GM12878 (cell line): ENCODE measurements around the gene KCNK4. TPM values are rescaled to one million over a fixed set of nuclear protein-coding genes. Genes with fewer than 3 reads are reported as not detected.

ENCODE experiments used
- ASH2L ChIP-seq: fragments of 300-600, 200-600 bp; sonication (generic); IDR thresholded peaks from 2 replicates; pipeline ENCODE4 v1.6.1; 2017; ENCODE audit warnings: low read depth, mild to moderate bottlenecking, borderline replicate concordance
- CHD1 ChIP-seq: IDR thresholded peaks from 2 replicates; pipeline ENCODE4 v1.6.1; 2012; ENCODE audit warnings: low read depth, low read length, improper control_type of control experiment
- HDAC6 ChIP-seq: fragments of 200-600 bp; sonication (generic); IDR thresholded peaks from one replicate; pipeline ENCODE4 v1.8.0; 2017; ENCODE audit warnings: antibody characterized with exemption; ENCODE audit not compliant: unreplicated experiment
- IKZF2 ChIP-seq, 2 experiments: fragments of 450-650 bp; IDR thresholded peaks; 2 replicates each; pipeline ENCODE4 v1.6.1; 2017; ENCODE audit warnings: mild to moderate bottlenecking in 2 of 2, moderate library complexity in 2 of 2
- IRF4 ChIP-seq: IDR thresholded peaks from 2 replicates; pipeline ENCODE4 v1.6.1; 2011; ENCODE audit warnings: low read depth, low read length
- KDM1A ChIP-seq: fragments of 200-600 bp; sonication (generic); IDR thresholded peaks from 2 replicates; pipeline ENCODE4 v1.6.1; 2016; ENCODE audit warnings: borderline replicate concordance
- RUNX3 ChIP-seq: IDR thresholded peaks from 2 replicates; pipeline ENCODE4 v1.6.1; 2012; ENCODE audit warnings: low read length, inconsistent platforms
- SMAD5 ChIP-seq: IDR thresholded peaks from 2 replicates; pipeline ENCODE4 v1.6.1; 2016; ENCODE audit warnings: antibody characterized with exemption, low read depth
- SMC3 ChIP-seq: IDR thresholded peaks from 2 replicates; pipeline ENCODE4 v1.6.1; 2011; ENCODE audit warnings: low read length, improper control_type of control experiment, borderline replicate concordance
- SREBF2 ChIP-seq: IDR thresholded peaks from 2 replicates; pipeline ENCODE4 v1.6.1; 2012; ENCODE audit warnings: mild to moderate bottlenecking, low read length
- TBL1XR1 ChIP-seq: IDR thresholded peaks from 2 replicates; pipeline ENCODE4 v1.6.1; 2012; ENCODE audit warnings: low read depth, low read length, improper control_type of control experiment
- ZBED1 ChIP-seq: IDR thresholded peaks from 2 replicates; pipeline ENCODE4 v1.6.1; 2016; ENCODE audit warnings: borderline replicate concordance
- ZNF24 ChIP-seq: fragments of 450-650 bp; IDR thresholded peaks from 2 replicates; pipeline ENCODE4 v1.6.1; 2017; ENCODE audit warnings: antibody characterized with exemption, mild to moderate bottlenecking
- polyA plus RNA-seq, 11 experiments: library from polyadenylated mRNA; depleted of rRNA in 4 of 11; unstranded in 6 of 11; stranded (reverse) in 5 of 11; fragments of >200 nt; fragmentation: Nextera tagmentation in 4 of 11; fragmentation: Illumina TruSeq in 1 of 11; extraction: Ambion mirVana in 4 of 11; extraction: Trizol in 1 of 11; gene quantifications; 1 replicate in 1 of 11; 2 replicates in 10 of 11; pipeline versions ENCODE4 v1.2.1 to v1.2.3, GENCODE V29; 2011 to 2016; ENCODE audit warnings: inconsistent platforms in 2 of 11, missing spikeins in 2 of 11, low read depth in 1 of 11
- total RNA-seq, 4 experiments: library from RNA; depleted of rRNA in 3 of 4; stranded (reverse); fragments of >200 nt in 3 of 4; fragmentation: Illumina TruSeq in 1 of 4; extraction: Trizol in 1 of 4; gene quantifications; 2 replicates each; pipeline versions ENCODE4 v1.2.1 to v1.2.3, GENCODE V29; 2013 to 2021
- TF ChIP-seq, protein P1 (sequence below): fragments of 450-650 bp; IDR thresholded peaks from 2 replicates; pipeline ENCODE4 v1.6.1; 2018; ENCODE audit warnings: mild to moderate bottlenecking, low read depth, moderate library complexity; ENCODE audit not compliant: partially characterized antibody
- TF ChIP-seq, protein P2 (sequence below): IDR thresholded peaks from 2 replicates; pipeline ENCODE4 v1.6.1; 2011; ENCODE audit warnings: borderline replicate concordance, low read depth, mild to moderate bottlenecking, moderate library complexity, low read length; ENCODE audit not compliant: insufficient read depth, poor library complexity, severe bottlenecking
- TF ChIP-seq, protein P3 (sequence below): IDR thresholded peaks from 2 replicates; pipeline ENCODE4 v1.6.1; 2012; ENCODE audit warnings: low read depth, low read length, improper control_type of control experiment
- TF ChIP-seq, protein P4 (sequence below): fragments of 450-650 bp; formaldehyde crosslinking; IDR thresholded peaks from 2 replicates; pipeline ENCODE4 v1.5.0; 2022; ENCODE audit warnings: mild to moderate bottlenecking, missing genetic modification characterization
- TF ChIP-seq, protein P5 (sequence below): fragments of 450-650 bp; conservative IDR thresholded peaks from 2 replicates; pipeline ENCODE4 v1.6.1; 2017; ENCODE audit warnings: mild to moderate bottlenecking, moderate library complexity

The KCNK4 gene
- total and polyA plus RNA-seq, 10 of the 15 experiments (the other 5 are each of a cell fraction or from before 2014, with no cell fraction given), result 0.04 TPM; not detected in 9

DNA sequence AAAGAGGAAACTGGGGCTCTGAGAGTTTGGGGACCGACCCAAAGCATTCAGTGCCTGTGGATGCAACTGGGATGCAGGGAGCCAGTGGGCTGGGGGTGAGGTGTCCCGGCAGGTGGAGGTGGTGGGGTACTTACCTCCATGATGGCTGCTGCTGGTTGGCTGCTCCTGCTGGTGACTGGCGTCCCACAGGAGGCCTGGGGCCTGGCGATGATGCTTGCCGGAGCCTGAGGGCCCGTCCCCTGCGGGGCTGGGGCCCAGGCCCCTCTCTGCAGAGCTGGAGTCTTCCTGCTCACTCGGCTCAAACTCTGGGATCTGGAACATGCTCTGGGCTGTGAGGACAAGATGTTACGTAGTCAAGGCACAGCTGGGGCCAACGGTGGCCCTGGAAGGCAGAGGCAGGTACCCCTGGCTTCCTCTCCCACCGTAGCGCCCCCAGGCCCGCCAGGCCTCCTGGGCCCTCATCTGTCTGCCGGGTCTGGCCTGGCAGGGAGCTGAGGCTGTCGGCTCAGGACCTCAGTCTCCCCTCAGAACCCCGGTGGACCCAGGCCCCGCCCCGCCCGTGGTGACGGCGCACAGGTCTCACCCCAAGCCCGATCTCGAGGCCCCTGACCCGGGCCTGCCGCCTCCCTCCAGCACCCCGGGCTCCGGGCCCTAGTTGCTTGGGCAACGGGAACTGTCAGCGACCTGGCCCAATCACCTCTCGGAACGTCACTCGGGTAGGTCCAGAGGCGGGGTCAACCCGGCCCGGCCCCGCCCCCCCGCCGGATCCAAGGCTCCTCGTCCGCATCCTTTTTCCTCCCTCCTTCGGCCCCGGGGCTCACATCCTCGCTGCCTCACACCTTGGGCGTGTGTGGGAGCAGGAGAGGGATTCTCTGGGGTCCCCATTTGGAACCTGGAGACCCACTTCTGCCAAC is 6.8 kb upstream of the KCNK4 start, which contains the start of gene BAD (continued):
- TF ChIP-seq, protein P1, sequence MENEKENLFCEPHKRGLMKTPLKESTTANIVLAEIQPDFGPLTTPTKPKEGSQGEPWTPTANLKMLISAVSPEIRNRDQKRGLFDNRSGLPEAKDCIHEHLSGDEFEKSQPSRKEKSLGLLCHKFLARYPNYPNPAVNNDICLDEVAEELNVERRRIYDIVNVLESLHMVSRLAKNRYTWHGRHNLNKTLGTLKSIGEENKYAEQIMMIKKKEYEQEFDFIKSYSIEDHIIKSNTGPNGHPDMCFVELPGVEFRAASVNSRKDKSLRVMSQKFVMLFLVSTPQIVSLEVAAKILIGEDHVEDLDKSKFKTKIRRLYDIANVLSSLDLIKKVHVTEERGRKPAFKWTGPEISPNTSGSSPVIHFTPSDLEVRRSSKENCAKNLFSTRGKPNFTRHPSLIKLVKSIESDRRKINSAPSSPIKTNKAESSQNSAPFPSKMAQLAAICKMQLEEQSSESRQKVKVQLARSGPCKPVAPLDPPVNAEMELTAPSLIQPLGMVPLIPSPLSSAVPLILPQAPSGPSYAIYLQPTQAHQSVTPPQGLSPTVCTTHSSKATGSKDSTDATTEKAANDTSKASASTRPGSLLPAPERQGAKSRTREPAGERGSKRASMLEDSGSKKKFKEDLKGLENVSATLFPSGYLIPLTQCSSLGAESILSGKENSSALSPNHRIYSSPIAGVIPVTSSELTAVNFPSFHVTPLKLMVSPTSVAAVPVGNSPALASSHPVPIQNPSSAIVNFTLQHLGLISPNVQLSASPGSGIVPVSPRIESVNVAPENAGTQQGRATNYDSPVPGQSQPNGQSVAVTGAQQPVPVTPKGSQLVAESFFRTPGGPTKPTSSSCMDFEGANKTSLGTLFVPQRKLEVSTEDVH, result no peak
- TF ChIP-seq, protein P2, sequence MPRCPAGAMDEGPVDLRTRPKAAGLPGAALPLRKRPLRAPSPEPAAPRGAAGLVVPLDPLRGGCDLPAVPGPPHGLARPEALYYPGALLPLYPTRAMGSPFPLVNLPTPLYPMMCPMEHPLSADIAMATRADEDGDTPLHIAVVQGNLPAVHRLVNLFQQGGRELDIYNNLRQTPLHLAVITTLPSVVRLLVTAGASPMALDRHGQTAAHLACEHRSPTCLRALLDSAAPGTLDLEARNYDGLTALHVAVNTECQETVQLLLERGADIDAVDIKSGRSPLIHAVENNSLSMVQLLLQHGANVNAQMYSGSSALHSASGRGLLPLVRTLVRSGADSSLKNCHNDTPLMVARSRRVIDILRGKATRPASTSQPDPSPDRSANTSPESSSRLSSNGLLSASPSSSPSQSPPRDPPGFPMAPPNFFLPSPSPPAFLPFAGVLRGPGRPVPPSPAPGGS, result no peak
- TF ChIP-seq CHD1 (no peak), ZNF24 (no peak), SMC3 (no peak), IKZF2 (IDR thresholded peaks at IDR 0.05) (no peak; a peak in 2 of 4 replicates), SREBF2 (peak; percentile 8; the same call in 1 of the 2 replicates), KDM1A (no peak), RUNX3 (no peak), ZBED1 (no peak), IRF4 (no peak), HDAC6 (no peak), ASH2L (no peak), SMAD5 (no peak), TBL1XR1 (no peak)
- TF ChIP-seq, protein P3, sequence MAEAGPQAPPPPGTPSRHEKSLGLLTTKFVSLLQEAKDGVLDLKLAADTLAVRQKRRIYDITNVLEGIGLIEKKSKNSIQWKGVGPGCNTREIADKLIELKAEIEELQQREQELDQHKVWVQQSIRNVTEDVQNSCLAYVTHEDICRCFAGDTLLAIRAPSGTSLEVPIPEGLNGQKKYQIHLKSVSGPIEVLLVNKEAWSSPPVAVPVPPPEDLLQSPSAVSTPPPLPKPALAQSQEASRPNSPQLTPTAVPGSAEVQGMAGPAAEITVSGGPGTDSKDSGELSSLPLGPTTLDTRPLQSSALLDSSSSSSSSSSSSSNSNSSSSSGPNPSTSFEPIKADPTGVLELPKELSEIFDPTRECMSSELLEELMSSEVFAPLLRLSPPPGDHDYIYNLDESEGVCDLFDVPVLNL, result no peak
- TF ChIP-seq, protein P4, sequence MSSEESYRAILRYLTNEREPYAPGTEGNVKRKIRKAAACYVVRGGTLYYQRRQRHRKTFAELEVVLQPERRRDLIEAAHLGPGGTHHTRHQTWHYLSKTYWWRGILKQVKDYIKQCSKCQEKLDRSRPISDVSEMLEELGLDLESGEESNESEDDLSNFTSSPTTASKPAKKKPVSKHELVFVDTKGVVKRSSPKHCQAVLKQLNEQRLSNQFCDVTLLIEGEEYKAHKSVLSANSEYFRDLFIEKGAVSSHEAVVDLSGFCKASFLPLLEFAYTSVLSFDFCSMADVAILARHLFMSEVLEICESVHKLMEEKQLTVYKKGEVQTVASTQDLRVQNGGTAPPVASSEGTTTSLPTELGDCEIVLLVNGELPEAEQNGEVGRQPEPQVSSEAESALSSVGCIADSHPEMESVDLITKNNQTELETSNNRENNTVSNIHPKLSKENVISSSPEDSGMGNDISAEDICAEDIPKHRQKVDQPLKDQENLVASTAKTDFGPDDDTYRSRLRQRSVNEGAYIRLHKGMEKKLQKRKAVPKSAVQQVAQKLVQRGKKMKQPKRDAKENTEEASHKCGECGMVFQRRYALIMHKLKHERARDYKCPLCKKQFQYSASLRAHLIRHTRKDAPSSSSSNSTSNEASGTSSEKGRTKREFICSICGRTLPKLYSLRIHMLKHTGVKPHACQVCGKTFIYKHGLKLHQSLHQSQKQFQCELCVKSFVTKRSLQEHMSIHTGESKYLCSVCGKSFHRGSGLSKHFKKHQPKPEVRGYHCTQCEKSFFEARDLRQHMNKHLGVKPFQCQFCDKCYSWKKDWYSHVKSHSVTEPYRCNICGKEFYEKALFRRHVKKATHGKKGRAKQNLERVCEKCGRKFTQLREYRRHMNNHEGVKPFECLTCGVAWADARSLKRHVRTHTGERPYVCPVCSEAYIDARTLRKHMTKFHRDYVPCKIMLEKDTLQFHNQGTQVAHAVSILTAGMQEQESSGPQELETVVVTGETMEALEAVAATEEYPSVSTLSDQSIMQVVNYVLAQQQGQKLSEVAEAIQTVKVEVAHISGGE (CRISPR knock-in tag), result no peak
- TF ChIP-seq, protein P5, sequence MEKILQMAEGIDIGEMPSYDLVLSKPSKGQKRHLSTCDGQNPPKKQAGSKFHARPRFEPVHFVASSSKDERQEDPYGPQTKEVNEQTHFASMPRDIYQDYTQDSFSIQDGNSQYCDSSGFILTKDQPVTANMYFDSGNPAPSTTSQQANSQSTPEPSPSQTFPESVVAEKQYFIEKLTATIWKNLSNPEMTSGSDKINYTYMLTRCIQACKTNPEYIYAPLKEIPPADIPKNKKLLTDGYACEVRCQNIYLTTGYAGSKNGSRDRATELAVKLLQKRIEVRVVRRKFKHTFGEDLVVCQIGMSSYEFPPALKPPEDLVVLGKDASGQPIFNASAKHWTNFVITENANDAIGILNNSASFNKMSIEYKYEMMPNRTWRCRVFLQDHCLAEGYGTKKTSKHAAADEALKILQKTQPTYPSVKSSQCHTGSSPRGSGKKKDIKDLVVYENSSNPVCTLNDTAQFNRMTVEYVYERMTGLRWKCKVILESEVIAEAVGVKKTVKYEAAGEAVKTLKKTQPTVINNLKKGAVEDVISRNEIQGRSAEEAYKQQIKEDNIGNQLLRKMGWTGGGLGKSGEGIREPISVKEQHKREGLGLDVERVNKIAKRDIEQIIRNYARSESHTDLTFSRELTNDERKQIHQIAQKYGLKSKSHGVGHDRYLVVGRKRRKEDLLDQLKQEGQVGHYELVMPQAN, result no peak
